ENCODE results near the gene CFAP45.

CFAP45 gene

DNA sequence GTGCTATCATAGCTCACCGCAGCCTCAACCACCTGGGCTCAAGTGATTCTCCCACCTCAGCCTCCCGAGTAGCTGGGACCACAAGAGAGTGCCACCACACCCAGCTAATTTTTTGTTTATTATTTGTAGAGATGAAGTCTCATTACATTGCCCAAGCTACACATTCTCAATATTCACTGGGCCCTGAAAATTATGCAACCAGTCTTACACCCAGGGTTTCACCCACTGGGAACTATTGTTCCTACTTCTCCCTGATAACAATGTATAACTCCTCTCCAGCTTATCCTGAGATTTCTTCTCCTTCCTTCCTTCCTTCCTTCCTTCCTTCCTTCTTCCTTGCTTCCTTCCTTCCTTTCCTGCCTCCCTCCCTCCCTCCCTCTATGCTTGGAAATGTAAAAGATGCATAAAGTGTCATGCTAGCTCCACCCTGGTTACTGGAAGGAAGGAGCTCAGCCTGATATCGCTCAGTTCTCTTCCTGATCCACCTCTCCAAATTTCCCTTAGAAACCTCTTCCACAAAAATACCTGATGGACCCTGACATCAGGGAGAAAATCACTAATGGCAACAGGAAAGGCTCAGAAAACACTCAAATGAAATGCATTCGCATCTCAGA, 26.3 kb downstream of the CFAP45 start:
- no peak for DNase-seq

DNA sequence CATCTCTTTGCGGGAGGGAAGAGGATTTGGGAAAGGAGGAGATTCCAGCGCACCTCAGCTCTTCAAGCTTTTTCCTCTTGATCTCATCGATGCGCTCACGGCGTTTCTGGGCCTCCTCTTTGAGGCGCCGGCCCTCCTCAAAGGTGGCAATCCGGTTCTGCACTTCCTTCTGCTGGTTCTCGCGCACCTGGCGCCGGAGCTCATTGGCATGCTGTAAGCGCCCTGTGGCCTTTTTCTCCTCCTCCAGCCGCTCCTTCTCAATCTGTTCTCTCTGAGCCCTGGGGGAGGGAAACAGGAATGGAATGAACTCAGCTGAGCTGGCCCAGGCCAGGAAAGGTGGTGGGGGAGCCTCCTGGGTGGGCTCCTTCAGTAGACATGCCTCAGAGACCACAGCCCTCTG, 27.1 kb downstream of the CFAP45 start:
- no peak for DNase-seq

DNA sequence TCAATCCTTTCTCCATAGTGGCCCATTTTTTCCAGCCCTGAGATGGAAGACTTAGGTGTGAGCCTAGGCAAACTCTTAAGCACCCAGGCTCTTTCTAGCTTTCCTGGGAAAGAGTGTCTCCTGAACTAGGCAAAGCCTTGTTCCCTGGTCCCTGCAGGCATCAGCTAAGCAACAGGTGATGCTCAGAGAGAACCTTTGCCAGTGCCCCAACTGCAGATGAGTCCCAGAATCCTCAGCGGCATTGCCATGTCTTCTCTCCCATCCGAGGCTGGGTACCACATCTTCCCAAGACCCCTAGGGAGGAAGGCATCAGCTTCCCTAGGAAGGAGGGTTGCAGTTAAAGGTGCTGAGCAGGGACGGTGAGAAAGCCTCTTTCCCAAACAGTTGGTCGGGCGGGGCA, 29.3 kb downstream of the CFAP45 start:
- no peak for DNase-seq

DNA sequence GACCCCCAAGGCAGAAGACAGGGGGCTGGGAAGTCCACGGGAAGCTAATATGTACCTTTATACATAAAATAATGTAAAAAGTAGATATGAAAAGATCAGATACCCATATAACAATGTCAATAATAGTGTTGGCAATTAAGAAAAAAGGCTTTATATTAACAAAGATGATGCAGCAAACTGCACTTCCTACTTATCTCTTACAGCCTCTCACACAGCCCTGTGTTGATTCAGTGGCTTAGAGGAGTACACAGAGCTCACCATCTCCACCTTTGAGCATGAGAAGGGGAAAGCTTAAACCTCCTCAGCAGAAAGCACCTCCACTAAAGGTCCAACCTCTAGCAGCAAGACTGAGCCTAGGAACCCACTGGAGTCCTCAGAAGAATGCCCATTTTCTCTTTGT, 30.4 kb downstream of the CFAP45 start:
- DNase-seq, result no peak

DNA sequence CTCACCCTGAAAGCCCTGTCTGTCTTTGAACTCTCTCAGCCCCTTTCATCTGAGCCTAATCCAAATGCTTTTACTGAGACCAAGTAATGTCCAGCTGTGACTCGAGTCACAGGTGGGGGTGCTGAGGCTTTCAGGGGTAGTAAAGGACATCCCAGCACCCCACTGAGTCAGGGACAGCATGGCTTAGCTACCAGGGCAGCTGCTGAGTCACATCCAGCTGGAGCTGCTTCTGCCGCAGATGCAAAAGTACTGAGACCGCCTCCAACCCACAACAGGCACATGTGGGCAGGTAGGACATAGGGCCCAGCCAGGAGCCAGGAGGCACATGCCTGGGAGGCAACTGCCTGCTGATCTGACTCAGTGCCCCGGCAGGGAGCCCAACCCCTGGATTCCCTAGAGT, 30.8 kb downstream of the CFAP45 start:
- DNase-seq, result peak in 1 of 2 experiments; percentile 52

DNA sequence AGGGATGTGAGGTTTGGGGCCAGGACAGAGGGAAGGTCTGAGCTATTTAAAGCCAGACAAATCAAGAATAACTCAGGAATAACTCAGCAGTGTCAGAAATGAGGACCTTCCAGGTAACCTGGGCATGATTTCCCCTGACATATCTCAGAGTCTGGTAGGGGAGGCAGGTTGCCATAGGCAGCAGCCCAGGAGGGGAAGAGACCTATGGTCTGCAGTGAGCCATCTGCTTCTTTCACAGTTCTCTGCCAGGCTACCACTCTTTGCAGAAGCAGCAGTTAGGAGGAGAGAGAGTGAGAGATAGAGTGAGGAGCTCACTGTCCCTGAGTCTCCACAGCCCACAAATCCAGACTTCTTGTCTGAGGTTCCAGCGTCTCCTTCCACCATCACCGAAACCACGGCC, 31.2 kb downstream of the CFAP45 start:
- no peak for DNase-seq

DNA sequence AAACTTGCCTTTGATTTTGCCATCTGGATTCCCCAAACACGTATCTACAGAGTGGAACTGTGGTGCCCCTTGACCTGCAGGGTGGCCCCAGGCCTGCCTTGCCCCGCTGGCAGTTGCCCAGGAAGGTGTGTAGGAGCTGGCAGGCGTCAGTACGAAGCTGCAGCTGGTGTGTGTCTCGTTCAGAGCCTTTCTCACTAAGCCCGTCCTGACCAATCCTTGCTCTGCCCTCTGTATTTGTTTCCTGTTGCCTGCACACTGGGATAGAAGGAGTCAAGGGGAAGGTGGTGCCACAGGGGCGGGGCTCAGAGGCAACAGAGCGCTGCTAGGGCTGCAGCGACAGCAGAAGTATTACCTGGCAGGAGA, 32.3 kb downstream of the CFAP45 start:
- peak; percentile 83 to 94 for DNase-seq

DNA sequence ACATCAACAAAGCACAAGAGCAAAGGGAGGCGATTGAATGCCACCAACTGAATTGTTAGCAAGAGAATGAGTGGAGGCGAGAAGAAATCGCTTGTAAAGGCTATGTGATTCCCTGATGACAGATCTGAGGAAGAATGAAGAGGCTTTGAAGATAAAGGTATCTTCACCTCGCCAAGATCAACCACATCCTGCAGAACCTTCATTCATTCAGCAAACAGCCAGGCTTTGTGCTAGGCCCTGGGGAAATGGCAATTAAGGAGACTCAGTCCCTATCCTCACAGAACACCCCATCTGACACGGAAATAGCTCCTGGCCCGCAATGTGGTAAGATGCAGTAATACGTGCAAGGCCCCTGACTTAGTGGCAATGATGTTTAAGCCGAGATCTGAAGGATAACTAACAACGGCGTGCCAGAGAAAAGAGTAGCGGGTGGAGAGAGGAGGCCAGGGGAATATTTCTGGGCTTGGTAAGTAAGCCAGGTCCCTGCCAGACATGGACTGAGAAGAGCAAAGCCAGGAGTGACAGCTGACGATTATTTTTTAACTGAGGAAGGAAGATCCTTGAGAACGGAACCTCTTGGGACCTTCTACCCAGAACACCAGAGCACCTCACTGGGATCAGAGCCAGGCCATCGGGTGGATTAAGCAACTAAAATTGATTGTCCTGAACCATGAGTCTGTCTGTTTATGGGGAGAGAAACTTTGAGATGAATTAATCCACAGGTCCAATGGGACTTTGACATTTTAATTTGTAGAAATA, 32.9 kb downstream of the CFAP45 start:
- DNase-seq, result no peak

DNA sequence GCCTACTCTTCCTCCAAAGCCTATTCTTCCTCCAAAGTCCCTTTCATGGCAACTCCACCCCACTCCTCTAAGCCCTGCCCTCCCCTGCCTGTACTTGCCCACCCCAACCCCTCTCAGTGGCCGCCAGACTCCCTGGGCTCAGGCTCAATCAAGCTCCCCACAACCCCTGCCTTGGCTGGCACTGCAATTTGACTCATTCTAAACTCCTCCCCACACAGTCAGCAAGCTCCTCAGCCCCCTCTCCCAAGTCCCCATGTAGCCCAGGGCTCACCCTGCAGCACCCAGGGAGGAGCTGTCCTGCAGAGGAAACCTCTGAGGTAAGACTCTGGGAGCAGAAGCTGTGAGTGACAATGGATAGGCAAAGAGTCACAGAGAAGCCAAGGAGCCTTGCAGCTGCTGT, 33.9 kb downstream of the CFAP45 start:
- no peak for DNase-seq

DNA sequence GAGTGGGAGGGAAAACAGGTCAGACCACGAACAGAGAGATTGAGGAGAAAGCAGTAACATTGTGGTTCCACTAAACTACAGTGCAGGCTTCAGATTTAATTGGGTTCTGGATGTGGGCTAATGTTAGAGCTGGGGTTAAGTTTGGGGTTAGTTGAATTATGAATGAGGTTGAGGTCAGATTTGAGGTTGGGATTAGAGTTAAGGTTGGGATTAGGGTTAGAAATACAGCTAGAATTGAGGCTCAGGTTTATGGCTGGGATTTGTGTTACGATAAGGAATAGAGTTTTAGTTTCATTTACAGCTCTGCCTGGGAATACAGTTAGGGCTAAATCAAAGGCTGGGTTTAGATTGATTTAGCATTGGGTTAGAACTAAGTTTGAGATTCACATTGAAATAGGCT, 35.7 kb downstream of the CFAP45 start:
- no peak for DNase-seq

DNA sequence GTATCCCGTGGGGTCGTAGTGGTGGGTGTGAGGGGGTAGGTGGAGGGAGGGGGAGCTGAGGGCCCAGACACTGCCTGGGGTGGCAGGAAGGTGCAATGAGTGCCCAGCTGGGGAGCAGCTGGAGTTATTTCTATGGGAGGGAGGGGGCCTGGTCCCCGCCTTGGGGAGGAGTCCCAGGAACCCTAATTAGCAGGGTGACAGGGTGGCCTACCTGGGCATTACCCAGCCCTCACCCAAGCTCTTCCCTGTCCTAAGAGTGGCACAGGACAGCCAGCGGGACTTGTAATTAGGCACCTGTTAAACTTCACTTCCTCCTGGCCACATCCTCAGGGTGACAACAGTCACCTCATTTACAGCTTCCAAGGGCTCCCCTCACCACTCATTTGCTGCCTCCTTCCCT, 37.4 kb downstream of the CFAP45 start, which contains the start of gene VSIG8:
VSIG8 (minus strand) TSS at position 101 of the 400 bp plus-strand sequence. CDS start 136 bp downstream, outside the sequence.
- DNase-seq, result no peak

DNA sequence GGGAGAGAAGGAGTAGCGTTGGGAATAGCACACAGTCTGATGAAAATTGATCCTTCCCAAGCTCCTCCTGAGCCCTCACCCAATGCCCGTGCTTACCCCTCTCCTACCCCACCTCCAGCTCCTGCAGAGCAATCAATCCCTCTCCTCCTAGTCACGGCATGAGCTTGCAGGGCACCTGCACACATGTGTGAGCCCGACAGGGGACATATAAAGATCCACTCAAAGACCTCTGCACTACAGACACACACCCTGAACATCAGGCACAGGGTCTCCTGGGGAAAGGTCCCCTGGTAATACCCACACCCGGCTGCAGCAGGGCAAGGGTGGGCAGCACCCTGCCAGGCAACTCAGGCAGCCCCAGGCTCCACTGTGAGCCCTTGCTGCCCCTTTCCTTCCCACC, 37.9 kb downstream of the CFAP45 start:
- no peak for DNase-seq

DNA sequence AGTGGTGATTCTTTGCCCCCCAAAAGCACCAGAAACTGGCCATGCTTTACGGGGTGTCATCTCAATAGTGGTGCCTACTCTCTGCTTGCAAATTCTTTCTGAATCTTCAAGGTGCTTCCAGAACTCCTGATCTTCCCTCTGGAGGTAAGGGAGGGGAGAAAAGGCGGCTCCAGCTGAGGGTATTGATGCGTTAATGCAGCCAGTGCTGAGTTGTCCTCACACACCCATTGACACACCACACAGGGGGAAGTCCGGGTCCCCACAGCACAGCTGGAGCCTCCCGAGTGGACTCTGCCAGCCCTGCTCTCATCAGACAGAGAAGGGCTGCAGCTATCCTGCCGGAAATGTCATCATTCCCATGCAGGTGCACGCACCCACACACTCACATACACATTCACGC, 38.7 kb downstream of the CFAP45 start:
- no peak for DNase-seq

DNA sequence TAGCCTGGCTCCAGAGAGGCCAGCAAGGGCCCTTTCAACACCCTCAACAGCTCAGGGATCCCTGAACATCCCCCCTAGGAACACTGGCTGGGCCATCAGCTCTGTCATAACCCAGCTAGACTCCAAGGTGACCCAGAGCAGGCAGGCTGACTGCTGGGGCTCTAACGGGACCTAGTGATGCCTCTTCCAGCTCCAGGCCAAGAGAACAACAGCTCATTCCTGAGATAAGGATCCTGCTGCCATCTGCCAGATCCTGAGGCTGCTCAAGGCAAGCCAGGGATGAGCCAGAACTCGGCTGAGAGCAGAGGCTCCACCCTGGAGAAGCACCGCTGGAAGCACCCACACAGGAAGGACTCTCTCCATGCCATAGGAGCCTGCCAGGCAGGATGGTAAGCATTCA, 39.5 kb downstream of the CFAP45 start:
- no peak for DNase-seq

DNA sequence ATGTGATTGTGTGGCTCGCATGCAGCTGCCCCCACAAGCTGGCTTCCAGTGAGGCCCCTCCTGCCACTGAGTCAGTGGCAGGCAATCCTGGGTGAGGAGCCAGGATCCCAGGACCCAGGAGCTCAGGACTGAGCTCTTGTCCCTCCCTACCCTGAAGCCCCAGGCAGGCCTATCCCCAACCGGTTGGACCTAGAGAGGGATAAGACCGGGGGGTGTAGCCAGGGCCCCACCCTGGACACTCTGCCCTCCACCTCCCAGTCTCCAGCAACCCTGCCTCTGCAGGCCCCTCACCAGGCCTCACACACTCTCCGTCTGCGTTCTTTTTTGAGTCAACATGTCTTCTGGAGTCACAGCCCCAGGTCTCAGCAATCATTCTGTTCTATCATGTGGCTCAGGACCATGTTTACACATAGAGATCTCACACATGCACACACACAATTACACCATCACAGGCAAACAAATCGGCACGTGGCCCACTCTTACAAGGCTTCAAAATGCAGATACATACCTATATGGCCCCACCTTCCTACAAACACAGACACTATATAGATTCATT, 40.1 kb downstream of the CFAP45 start:
- DNase-seq, result no peak

DNA sequence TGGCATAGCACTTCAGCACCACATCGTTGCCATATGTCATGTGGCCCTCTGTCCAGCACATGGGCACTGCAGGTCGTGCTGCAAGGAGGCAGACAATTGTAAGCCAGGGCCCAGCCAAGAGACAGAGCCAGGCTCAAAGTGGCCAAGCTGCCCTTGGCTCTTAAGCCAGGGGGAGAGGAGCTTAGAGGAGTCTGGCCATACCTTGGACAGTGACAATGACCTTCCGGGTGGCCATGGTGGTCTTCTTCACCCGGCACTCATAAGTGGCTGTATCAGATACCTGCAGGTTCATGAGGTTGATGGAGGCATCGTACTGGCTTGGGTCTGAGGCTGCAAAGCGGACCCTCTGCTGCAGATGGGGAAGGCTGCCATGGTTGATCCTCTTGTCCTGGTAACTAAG, 42.1 kb downstream of the CFAP45 start:
- DNase-seq, result no peak

DNA sequence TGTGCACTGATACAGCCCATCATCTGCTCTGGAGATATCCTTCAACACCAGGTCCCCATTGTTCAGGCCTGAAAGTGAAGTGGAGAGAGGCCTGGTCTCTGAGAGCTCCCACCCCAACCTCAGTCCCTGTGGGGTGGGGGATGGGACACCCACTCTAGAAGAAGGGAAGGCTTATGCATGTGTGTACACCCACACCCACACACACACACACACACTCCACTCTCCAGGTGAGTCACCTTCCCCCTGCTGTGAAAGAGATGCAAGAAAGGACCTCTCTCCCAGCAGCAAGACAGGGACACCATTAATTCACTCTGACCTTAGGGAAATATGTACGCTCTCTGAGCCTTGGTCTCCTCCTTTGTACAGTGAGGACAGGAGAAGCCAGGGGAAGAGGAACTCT, 43.4 kb downstream of the CFAP45 start:
- DNase-seq, result no peak

DNA sequence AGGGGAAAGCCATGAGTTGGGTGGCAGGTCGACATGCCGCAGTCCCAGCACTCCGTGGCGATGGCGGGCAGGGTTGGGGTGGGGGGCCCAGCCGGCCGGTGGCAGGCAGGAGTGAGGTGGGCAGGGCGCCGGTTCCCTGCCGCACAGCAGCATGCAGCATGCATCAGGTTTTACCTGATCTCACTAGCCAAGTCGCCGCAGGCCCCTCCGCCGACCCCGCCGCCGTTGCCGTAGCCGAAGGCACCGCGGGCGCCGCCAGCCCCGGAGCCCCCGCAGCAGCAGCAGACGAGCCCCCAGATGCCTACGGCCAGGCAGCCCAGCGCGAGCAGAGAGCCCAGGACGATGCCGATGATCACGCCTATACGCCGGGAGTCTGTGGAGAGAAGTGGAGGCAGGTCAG, 44.3 kb downstream of the CFAP45 start:
- no peak for DNase-seq

DNA sequence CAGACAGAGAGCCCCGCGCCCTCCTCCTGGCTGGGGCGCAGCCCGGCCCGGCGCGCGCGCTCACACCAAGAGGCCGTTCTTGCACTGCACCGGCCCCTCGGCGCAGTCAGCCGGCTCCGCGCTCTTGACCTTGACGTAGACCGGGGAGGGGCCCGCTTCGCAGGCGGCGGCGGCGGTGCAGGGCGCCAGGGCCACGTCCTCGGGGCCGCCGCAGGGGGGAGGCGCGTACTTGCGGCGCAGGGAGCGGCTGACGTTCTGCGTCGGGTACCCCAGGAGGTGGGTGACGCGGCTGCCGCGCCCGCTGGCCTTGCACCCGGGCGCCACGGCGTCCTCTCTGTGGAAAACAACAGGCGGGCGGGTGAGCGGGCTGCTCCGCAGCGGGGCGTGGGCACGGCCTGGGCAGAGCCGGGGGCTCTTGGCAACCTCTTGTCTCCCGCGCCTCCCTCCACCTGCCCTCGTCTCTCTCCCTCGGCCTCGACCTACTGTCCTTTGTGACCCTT, 45.2 kb downstream of the CFAP45 start:
- DNase-seq, result peak; percentile 68 to 75

DNA sequence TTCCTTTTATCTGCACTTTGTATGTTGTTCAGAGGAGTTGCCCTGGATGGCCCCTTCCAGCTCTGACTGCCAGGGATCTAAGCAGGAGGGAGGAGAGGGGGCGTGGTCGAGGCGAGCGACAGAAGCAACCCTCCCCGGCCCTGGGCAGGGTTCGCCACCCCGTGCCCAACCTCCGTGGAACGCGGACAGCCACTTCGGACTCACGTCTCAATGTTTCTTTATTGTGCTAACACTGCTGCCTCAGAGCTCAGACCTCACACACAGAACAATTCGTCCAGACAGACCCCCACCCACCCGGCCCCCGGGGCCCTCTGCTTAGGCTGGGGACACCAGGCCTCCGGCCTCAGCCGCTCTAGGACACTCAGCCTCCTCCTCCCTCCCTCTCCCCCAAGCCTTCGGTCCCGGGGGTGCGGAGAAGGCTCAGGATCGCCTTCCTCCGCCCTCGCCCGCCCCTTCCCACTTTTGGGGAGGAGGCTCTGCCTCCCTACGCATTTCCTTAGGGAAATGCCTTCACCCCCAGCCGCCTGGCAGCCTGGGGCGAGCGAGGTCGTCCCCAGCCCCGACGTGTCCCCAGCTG, 45.8 kb downstream of the CFAP45 start:
- peak; percentile 57 to 72 for DNase-seq

DNA sequence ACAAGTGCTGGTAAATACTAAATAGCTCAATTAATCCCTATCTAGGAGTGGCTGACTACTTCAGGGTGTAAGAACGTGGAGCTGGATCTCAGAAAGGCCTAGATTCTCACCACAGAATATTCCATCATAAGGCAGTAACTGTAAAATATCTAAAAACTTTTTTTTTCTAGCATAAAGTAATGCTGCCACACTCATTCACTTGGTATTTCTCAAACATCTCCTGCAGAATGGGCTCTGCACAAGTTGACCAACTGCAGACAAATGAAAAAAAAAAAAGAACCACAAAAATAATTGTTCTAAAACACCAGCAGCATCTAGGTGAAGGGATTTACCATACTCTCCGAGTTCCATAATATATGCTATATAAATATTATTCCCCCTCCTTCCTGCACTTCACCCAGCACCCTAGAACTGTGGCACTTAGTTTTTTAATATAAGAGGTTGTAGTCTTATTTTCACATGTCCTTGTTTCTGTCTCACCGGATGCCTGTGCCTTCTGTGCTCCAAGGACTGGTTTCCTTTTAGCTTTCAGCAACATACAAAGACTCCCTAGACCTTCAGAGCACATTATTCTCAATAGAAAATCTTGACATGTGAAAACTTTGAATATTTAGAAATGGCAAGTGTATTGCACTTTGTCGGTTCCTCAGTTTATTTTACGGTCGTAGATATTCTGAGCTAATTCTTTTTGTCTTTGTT, 46.4 kb downstream of the CFAP45 start:
- no peak for DNase-seq

DNA sequence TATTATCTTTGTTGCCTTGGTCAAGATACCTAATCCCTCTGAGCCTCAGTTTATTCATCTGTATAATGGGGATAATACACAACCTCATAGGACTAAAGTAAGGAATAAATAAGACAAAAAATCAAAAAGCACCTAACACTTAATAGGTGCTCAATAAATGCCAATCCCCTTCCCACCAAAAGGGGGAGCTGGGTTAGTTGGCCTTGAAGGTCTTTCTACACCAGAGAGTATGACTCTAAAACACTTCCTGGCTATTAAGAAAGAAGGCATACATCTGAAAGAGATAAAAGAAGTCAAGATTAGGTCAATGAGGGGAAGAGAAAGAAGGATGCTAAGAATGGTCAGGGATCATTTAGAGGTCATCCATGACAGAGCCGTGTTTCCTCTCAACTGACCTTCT, 48.6 kb downstream of the CFAP45 start:
- no peak for DNase-seq

DNA sequence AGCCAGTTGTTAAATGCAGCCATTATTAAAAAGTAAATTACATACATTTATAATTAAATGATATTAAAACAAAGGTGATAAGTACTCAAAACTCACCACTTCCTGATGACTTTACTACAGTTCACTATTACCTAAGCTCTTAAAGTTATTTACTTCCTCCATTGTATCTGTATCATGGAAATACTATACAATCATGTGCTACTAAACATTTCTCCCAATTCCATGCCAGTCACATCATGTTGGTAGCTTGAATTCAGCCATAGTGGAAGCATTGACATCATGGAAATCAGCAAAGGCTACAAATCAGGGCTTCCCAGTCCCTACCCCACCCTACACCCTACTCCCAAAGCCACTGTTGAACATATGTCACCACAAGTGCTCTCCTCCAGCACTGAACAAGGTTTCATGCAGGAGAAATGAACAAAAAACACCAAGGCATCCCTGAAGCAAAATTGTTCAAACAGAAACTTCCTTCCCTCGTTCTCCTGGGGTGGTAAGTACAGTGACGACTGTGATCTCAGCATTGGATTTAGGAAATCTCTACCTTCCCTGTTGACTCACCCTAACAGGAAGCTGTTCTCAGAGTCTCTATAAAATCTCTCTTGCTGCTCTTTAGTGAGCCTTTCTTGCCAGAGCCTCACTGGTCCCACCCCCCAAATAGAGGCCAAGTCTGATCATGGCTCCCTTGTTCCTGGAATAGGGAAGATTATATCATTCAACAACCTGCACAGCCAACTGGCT, 50.2 kb downstream of the CFAP45 start:
- DNase-seq, result no peak

Data from SHP77 (cell line).